HL-60 (cell line): ENCODE measurements around the gene CREBBP.

Experiments
- DNase-seq, 2 experiments: peaks; one replicate each; pipeline ENCODE4 v3.0.0-alpha.2; 2010 to 2020; ENCODE audit warnings: low read depth in 1 of 2, low spot score in 1 of 2
- H3K27ac ChIP-seq: fragments of 250-450 bp; sonication (Bioruptor Pico); replicated peaks from 2 replicates; pipeline ENCODE4 v1.5.1; 2020; ENCODE audit warnings: mild to moderate bottlenecking, moderate library complexity
- H3K27me3 ChIP-seq: fragments of 250-450 bp; sonication (Bioruptor Pico); 2 replicates; pipeline ENCODE4 v1.5.1; 2021; ENCODE audit warnings: mild to moderate bottlenecking, moderate library complexity; ENCODE audit not compliant: insufficient read depth, poor library complexity, severe bottlenecking
- H3K4me3 ChIP-seq: replicated peaks from 2 replicates; pipeline ENCODE4 v1.5.1; 2011; ENCODE audit warnings: mild to moderate bottlenecking, control low read depth, low read length; ENCODE audit not compliant: insufficient read depth
- GABPA ChIP-seq: IDR thresholded peaks from 2 replicates; pipeline ENCODE4 v1.6.1; 2012; ENCODE audit warnings: low read depth
- POLR2AphosphoS5 ChIP-seq: IDR thresholded peaks from 2 replicates; pipeline ENCODE4 v1.6.1; 2012; ENCODE audit warnings: low read depth
- SPI1 ChIP-seq: IDR thresholded peaks from 2 replicates; pipeline ENCODE4 v1.6.1; 2012; ENCODE audit warnings: low read depth, mild to moderate bottlenecking, borderline replicate concordance
- TF ChIP-seq, protein P1 (sequence below): IDR thresholded peaks from one replicate; pipeline ENCODE4 v1.5.1; 2011; ENCODE audit warnings: low read length, control low read depth, inconsistent platforms; ENCODE audit not compliant: insufficient read depth
- TF ChIP-seq, protein P2 (sequence below): IDR thresholded peaks from 2 replicates; pipeline ENCODE4 v1.6.1; 2012; ENCODE audit warnings: low read depth; ENCODE audit not compliant: insufficient replicate concordance

CREBBP gene

GRCh38 chr16:3787924-3788661 lies 92.4 kb downstream of the CREBBP start:
- TF ChIP-seq POLR2AphosphoS5: no peak
- TF ChIP-seq SPI1: no peak
- TF ChIP-seq, protein P1, sequence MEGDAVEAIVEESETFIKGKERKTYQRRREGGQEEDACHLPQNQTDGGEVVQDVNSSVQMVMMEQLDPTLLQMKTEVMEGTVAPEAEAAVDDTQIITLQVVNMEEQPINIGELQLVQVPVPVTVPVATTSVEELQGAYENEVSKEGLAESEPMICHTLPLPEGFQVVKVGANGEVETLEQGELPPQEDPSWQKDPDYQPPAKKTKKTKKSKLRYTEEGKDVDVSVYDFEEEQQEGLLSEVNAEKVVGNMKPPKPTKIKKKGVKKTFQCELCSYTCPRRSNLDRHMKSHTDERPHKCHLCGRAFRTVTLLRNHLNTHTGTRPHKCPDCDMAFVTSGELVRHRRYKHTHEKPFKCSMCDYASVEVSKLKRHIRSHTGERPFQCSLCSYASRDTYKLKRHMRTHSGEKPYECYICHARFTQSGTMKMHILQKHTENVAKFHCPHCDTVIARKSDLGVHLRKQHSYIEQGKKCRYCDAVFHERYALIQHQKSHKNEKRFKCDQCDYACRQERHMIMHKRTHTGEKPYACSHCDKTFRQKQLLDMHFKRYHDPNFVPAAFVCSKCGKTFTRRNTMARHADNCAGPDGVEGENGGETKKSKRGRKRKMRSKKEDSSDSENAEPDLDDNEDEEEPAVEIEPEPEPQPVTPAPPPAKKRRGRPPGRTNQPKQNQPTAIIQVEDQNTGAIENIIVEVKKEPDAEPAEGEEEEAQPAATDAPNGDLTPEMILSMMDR: no peak
- no peak for TF ChIP-seq GABPA
- TF ChIP-seq, protein P2, sequence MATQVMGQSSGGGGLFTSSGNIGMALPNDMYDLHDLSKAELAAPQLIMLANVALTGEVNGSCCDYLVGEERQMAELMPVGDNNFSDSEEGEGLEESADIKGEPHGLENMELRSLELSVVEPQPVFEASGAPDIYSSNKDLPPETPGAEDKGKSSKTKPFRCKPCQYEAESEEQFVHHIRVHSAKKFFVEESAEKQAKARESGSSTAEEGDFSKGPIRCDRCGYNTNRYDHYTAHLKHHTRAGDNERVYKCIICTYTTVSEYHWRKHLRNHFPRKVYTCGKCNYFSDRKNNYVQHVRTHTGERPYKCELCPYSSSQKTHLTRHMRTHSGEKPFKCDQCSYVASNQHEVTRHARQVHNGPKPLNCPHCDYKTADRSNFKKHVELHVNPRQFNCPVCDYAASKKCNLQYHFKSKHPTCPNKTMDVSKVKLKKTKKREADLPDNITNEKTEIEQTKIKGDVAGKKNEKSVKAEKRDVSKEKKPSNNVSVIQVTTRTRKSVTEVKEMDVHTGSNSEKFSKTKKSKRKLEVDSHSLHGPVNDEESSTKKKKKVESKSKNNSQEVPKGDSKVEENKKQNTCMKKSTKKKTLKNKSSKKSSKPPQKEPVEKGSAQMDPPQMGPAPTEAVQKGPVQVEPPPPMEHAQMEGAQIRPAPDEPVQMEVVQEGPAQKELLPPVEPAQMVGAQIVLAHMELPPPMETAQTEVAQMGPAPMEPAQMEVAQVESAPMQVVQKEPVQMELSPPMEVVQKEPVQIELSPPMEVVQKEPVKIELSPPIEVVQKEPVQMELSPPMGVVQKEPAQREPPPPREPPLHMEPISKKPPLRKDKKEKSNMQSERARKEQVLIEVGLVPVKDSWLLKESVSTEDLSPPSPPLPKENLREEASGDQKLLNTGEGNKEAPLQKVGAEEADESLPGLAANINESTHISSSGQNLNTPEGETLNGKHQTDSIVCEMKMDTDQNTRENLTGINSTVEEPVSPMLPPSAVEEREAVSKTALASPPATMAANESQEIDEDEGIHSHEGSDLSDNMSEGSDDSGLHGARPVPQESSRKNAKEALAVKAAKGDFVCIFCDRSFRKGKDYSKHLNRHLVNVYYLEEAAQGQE: no peak
- Histone ChIP-seq H3K27ac (no peak overlapping the region), H3K27me3 (no peaks in the 10 kb centered on the region), H3K4me3 (no peak overlapping the region)
- no peak for DNase-seq

DNA sequence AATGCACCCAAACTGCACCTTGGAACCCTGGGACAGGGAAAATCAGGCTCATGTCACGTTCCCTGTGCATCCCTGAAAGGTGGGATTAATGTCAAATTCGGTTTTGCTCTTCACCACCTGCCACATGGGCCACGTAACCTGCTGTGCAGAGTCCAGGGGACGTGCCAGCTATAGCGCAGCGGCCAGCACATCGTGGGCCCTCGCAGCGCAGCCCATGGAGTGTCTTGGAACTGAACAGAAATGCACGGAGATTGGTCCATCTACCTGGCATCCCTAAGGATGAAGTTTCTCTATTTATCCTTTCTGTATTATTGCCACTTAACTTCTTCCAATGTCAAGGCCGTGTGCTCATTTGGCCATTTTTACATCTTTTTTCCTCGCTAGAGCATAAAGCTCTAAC lies 95.1 kb downstream of the CREBBP start:
- TF ChIP-seq POLR2AphosphoS5: no peak
- no peak for TF ChIP-seq GABPA
- TF ChIP-seq, protein P2: no peak
- TF ChIP-seq SPI1: no peak
- TF ChIP-seq, protein P1: no peak
- DNase-seq: no peak
- Histone ChIP-seq H3K27me3 (no peaks in the 10 kb centered on the region), H3K4me3 (no peak overlapping the region), H3K27ac (no peak overlapping the region)

DNA sequence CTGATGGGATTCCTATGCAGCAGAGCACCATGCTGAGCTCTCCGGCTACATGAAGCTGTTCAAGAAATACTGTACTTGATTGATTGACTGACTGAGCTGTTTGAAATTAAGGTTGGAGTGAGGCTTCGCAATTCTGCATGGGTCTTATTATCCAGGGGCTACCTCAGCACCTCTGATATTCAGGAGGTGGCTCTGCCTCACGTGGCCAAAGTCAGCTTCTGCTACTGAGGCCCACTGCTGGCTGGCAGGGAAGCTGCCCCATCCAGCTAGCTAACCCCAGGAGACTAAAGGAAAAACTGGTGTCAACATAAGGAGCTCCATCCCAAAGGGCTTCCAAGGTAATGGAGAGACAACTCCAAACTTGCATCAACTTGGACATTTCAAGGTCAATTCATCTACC lies 97.0 kb downstream of the CREBBP start:
- no peak for DNase-seq
- Histone ChIP-seq H3K27ac (no peak overlapping the region), H3K4me3 (no peak overlapping the region), H3K27me3 (no peaks in the 10 kb centered on the region)
- no peak for TF ChIP-seq POLR2AphosphoS5
- TF ChIP-seq, protein P1: no peak
- TF ChIP-seq, protein P2: no peak
- TF ChIP-seq GABPA: no peak
- no peak for TF ChIP-seq SPI1
